Upper lobe of right lung (tissue), 1 donor: ENCODE results near the gene PBX1. TPM values are rescaled to one million over a fixed set of nuclear protein-coding genes. Genes with fewer than 3 reads are reported as not detected.
"Not testable (repeated sequence)": the region's sequence is repeated elsewhere in the genome, so short reads cannot be mapped to it uniquely, and the experiment has no call there.

Experiments
- ATAC-seq: fragments of 200-7000 bp; cut with Tn5 transposase; one replicate; pipeline ENCODE4 v1.9.1; 2020; ENCODE audit warnings: mild to moderate bottlenecking, moderate library complexity
- DNase-seq: peaks from one replicate; pipeline ENCODE4 v3.0.0-alpha.2; 2020
- H3K27ac ChIP-seq: fragments of 200-600 bp; one replicate; pipeline ENCODE4 v1.8.0; 2022
- H3K27me3 ChIP-seq: fragments of 200-600 bp; one replicate; pipeline ENCODE4 v1.8.0; 2022; ENCODE audit warnings: mild to moderate bottlenecking
- H3K36me3 ChIP-seq: fragments of 200-600 bp; one replicate; pipeline ENCODE4 v1.8.0; 2022
- H3K4me1 ChIP-seq: fragments of 200-600 bp; one replicate; pipeline ENCODE4 v1.8.0; 2022
- H3K4me3 ChIP-seq: fragments of 200-600 bp; one replicate; pipeline ENCODE4 v1.8.0; 2022; ENCODE audit warnings: mild to moderate bottlenecking
- H3K9me3 ChIP-seq: fragments of 200-600 bp; one replicate; pipeline ENCODE4 v1.8.0; 2022
- intact Hi-C: fragments of 100-400 bp; cut with DNase I; formaldehyde crosslinking; loops from one replicate; pipeline ENCODE4 v1.11.0; 2022
- total RNA-seq: library from RNA; stranded (reverse); fragmentation: NEBNext Ultra II Directional; extraction: Animal tissue kit (Norgen Biotek cat#: 25700); gene quantifications from one replicate; pipeline ENCODE4 v1.2.1, GENCODE V29; 2021
- TF ChIP-seq, protein P1 (sequence below): fragments of 200-600 bp; IDR thresholded peaks from one replicate; pipeline ENCODE4 v1.8.0; 2022; ENCODE audit warnings: antibody characterized with exemption
- donor health status: DM: no; HTN: yes; CAD: no; lungs with severe emphysema.

Gene PBX1
- total RNA-seq, 1 donor from 2014 or later: 56.7 TPM

DNA sequence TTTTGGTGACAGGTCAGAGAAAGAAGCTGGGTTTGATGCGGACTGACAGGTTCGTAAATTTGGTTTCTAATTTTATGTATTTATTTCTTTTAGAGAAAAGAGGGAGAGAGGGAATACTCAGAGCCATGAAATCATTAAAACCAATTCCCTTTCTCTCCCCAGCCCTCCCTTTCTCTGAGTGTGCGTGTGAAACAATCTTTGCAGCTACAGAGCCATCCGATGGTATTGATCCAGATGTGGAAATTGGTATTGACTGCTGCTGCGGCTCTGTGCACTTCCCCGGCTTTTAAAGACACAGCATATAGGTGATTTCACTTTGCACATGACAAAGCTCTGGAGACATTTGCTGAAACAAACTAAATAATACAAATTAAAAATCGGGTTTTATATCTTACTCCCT lies 42.4 kb upstream of the PBX1 start:
- no peak for ATAC-seq
- no peaks in the 10 kb centered on the region for H3K9me3 ChIP-seq

GRCh38 chr1:164518692-164519332 lies 40.2 kb upstream of the PBX1 start:
- no peak overlapping the region for H3K27ac ChIP-seq
- ATAC-seq (no peak), DNase-seq (no peak)
- no peaks in the 10 kb centered on the region for H3K9me3 ChIP-seq
- TF ChIP-seq, protein P1, sequence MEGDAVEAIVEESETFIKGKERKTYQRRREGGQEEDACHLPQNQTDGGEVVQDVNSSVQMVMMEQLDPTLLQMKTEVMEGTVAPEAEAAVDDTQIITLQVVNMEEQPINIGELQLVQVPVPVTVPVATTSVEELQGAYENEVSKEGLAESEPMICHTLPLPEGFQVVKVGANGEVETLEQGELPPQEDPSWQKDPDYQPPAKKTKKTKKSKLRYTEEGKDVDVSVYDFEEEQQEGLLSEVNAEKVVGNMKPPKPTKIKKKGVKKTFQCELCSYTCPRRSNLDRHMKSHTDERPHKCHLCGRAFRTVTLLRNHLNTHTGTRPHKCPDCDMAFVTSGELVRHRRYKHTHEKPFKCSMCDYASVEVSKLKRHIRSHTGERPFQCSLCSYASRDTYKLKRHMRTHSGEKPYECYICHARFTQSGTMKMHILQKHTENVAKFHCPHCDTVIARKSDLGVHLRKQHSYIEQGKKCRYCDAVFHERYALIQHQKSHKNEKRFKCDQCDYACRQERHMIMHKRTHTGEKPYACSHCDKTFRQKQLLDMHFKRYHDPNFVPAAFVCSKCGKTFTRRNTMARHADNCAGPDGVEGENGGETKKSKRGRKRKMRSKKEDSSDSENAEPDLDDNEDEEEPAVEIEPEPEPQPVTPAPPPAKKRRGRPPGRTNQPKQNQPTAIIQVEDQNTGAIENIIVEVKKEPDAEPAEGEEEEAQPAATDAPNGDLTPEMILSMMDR: no peak
- no peak overlapping the region for H3K4me3 ChIP-seq
- intact Hi-C loops: no loop called here
- H3K36me3 ChIP-seq: no peaks in the 10 kb centered on the region
- no peaks in the 10 kb centered on the region for H3K27me3 ChIP-seq
- H3K4me1 ChIP-seq: no peaks in the 10 kb centered on the region

More for the DNA sequence above, 42.4 kb upstream of the PBX1 start:
- no peaks in the 10 kb centered on the region for H3K36me3 ChIP-seq
- no peak for DNase-seq
- H3K4me3 ChIP-seq: no peak overlapping the region
- TF ChIP-seq, protein P1: no peak
- intact Hi-C loops: no loop called here
- H3K27ac ChIP-seq: no peak overlapping the region
- H3K4me1 ChIP-seq: no peaks in the 10 kb centered on the region
- no peaks in the 10 kb centered on the region for H3K27me3 ChIP-seq

- H3K9me3 ChIP-seq: no peaks in the 10 kb centered on the region
- H3K36me3 ChIP-seq: no peaks in the 10 kb centered on the region
- ATAC-seq (no peak), DNase-seq (no peak)
- no peak overlapping the region for H3K4me3 ChIP-seq
- H3K27ac ChIP-seq: no peak overlapping the region
- no peaks in the 10 kb centered on the region for H3K27me3 ChIP-seq
- intact Hi-C loops: no loop called here
- no peaks in the 10 kb centered on the region for H3K4me1 ChIP-seq
- TF ChIP-seq, protein P1: no peak
Measured at GRCh38 chr1:164519426-164519825, 39.6 kb upstream of the PBX1 start.

- H3K9me3 ChIP-seq: no peaks in the 10 kb centered on the region
- H3K4me1 ChIP-seq: no peaks in the 10 kb centered on the region
- DNase-seq (no peak), ATAC-seq (no peak)
- TF ChIP-seq, protein P1: no peak
- H3K36me3 ChIP-seq: no peaks in the 10 kb centered on the region
- no peaks in the 10 kb centered on the region for H3K27me3 ChIP-seq
- H3K27ac ChIP-seq: no peak overlapping the region
- H3K4me3 ChIP-seq: no peak overlapping the region
- intact Hi-C loops: no loop called here
Measured at GRCh38 chr1:164524810-164525209, 34.2 kb upstream of the PBX1 start.

DNA sequence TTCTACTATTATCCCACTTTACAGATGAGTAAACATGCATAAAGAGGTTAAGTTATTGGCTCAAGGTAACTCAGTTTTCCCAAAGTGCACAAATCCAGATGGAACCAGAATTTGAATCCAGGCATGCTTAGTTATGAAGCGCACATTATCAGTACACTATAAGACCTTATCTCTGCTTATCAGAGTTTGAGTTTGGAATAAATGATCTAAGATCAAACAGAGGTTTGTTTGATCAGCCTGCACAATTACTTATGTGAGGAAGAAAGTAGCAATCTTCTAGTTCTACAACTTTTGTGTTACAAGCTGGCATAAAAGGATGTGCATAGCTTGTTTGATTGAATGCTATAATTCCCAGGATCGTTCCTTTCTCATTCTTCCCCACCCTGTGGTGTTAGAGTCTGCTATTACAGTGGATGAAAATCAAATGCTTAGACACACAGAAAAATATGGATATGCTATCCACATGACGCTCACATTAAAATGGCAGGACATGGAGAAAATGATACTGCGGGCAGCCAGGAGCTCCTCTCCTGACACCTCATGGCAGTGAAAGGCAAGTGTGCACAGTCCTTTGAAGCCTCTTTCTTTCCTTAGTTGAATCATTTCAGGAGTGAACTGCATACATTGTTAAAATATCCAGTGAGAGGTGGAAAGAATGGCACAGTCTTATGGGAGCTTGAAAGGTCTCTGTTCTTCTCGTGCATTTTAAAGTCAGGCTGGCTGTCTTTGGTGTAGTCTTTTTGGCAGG lies 23.9 kb upstream of the PBX1 start:
- Histone ChIP-seq H3K9me3 (no peaks in the 10 kb centered on the region), H3K27me3 (no peaks in the 10 kb centered on the region), H3K4me3 (no peak overlapping the region), H3K4me1 (no peaks in the 10 kb centered on the region), H3K27ac (no peak overlapping the region), H3K36me3 (no peaks in the 10 kb centered on the region)
- ATAC-seq: no peak
- DNase-seq: no peak
- intact Hi-C loops: no loop called here
- TF ChIP-seq, protein P1: no peak

DNA sequence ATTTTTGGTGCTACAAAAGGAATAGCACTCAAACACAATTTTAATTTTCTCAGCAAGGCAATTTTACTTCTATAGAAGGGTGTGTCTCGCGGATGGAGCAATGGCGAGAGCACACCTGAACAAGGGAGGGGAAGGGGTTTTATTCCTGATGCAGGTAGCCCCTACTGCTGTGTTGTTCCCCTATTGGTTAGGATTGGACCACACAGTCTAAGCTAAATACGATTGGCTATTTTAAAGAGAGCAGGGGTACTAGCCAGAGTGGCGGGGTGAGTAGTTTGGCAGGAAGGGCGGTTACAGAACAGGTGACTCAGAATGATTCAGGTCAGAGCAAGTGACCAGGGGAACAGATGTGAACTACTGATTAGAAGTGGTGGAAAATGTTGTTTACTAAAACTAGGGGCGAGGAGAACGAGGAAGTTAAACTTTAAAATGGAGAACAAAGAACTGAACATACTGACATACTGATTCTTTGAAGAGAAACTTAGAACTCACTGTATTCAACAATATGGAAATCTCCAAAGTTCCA lies 6.5 kb upstream of the PBX1 start:
- H3K27ac ChIP-seq, H3K9me3 ChIP-seq, H3K36me3 ChIP-seq, H3K4me1 ChIP-seq, intact Hi-C loops, H3K27me3 ChIP-seq, H3K4me3 ChIP-seq, ATAC-seq, DNase-seq: not testable (repeated sequence)
